B cell (primary cell): Measurements from ENCODE around the gene HS3ST6.

Experiments
- EZH2 ChIP-seq: IDR thresholded peaks from 2 replicates; pipeline ENCODE4 v1.6.1; 2012; ENCODE audit warnings: borderline replicate concordance, low read depth, mild to moderate bottlenecking, moderate library complexity, low read length; ENCODE audit not compliant: insufficient read depth, poor library complexity, severe bottlenecking
- TF ChIP-seq, protein P1 (sequence below): fragments of 200-600 bp; IDR thresholded peaks from one replicate; pipeline ENCODE4 v1.8.0; 2022; ENCODE audit warnings: antibody characterized with exemption, mild to moderate bottlenecking

DNA sequence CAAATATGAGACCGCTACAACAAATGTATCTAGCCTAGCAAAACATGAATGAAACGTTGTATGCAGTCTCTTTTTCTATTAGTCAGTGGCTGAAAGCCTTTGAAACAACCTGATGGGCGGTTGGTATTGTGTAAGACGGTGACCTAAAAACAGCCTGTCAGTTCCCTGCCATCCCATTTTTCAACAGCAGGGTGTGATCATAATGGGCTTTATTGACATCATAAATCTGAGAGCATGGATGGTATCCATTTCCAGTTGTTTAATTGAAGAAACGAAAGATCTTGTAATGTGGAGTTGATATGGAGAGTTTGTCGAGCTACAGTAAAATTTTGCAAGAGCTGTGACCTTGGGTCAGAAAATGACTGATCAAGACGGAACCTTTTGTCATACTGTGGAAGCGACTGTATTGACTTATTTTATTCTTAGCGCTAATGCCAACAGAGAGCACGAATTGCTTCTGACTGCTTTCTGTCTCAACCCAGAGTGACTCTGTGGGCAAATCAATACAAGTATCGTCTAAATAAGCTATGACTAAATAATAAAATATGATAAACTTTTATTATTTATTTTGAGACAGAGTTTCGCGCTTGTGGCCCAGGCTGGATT is 34.0 kb downstream of the HS3ST6 start:
- TF ChIP-seq, protein P1, sequence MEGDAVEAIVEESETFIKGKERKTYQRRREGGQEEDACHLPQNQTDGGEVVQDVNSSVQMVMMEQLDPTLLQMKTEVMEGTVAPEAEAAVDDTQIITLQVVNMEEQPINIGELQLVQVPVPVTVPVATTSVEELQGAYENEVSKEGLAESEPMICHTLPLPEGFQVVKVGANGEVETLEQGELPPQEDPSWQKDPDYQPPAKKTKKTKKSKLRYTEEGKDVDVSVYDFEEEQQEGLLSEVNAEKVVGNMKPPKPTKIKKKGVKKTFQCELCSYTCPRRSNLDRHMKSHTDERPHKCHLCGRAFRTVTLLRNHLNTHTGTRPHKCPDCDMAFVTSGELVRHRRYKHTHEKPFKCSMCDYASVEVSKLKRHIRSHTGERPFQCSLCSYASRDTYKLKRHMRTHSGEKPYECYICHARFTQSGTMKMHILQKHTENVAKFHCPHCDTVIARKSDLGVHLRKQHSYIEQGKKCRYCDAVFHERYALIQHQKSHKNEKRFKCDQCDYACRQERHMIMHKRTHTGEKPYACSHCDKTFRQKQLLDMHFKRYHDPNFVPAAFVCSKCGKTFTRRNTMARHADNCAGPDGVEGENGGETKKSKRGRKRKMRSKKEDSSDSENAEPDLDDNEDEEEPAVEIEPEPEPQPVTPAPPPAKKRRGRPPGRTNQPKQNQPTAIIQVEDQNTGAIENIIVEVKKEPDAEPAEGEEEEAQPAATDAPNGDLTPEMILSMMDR = no peak
- no peak for TF ChIP-seq EZH2
